HG03095 (cell line): ENCODE results near the gene PKP4.
"Not testable (repeated sequence)": the region's sequence is repeated elsewhere in the genome, so short reads cannot be mapped to it uniquely, and the experiment has no call there.

Source experiments
- ATAC-seq: cut with Tn5 transposase; IDR thresholded peaks from one replicate; pipeline ENCODE4 v1.9.1; 2021; ENCODE audit warnings: moderate library complexity; ENCODE audit not compliant: unreplicated experiment

The PKP4 gene

GRCh38 chr2:158668001-158668765 is 211.4 kb downstream of the PKP4 start:
- ATAC-seq, result no peak

GRCh38 chr2:158670292-158670691 is 213.5 kb downstream of the PKP4 start:
- no peak for ATAC-seq

- ATAC-seq, result no peak
Observed at GRCh38 chr2:158671360-158672245, 214.9 kb downstream of the PKP4 start.

- no peak for ATAC-seq
Observed at GRCh38 chr2:158676295-158676694, 219.5 kb downstream of the PKP4 start.

- ATAC-seq, result no peak
Observed at GRCh38 chr2:158676696-158677095, 219.9 kb downstream of the PKP4 start.

- no peak for ATAC-seq
Observed at GRCh38 chr2:158677542-158677941, 220.8 kb downstream of the PKP4 start.

GRCh38 chr2:158681816-158682215 is 225.1 kb downstream of the PKP4 start:
- no peak for ATAC-seq

- ATAC-seq, result no peak
Observed at GRCh38 chr2:158685646-158686045, 228.9 kb downstream of the PKP4 start.

GRCh38 chr2:158686210-158686691 is 229.5 kb downstream of the PKP4 start:
- ATAC-seq, result no peak

GRCh38 chr2:158687315-158687714 is 230.6 kb downstream of the PKP4 start:
- no peak for ATAC-seq

GRCh38 chr2:158688721-158689120 is 232.0 kb downstream of the PKP4 start:
- ATAC-seq, result no peak

- no peak for ATAC-seq
Observed at GRCh38 chr2:158689391-158689790, 232.6 kb downstream of the PKP4 start.

GRCh38 chr2:158690823-158691222 is 234.1 kb downstream of the PKP4 start:
- ATAC-seq, result no peak

GRCh38 chr2:158691619-158692018 is 234.9 kb downstream of the PKP4 start:
- no peak for ATAC-seq

GRCh38 chr2:158692372-158693103 is 235.8 kb downstream of the PKP4 start:
- no peak for ATAC-seq

GRCh38 chr2:158693476-158693875 is 236.7 kb downstream of the PKP4 start:
- no peak for ATAC-seq

- no peak for ATAC-seq
Observed at GRCh38 chr2:158695305-158695704, 238.6 kb downstream of the PKP4 start.

- not testable (repeated sequence) for ATAC-seq
Observed at GRCh38 chr2:158695744-158696143, 239.0 kb downstream of the PKP4 start.

- no peak for ATAC-seq
Observed at GRCh38 chr2:158699323-158699722, 242.6 kb downstream of the PKP4 start.

- ATAC-seq, result no peak
Observed at GRCh38 chr2:158701101-158701500, 244.3 kb downstream of the PKP4 start.

GRCh38 chr2:158702740-158703139 is 246.0 kb downstream of the PKP4 start:
- no peak for ATAC-seq
